ENCODE measurements around the gene ERC1. TPM values are rescaled to one million over a fixed set of nuclear protein-coding genes. Genes with fewer than 3 reads are reported as not detected.

Gene ERC1
- total and polyA plus RNA-seq, 2 of the 4 experiments (the other 2 are of a cell fraction), result 11.6 to 25.6 TPM

DNA sequence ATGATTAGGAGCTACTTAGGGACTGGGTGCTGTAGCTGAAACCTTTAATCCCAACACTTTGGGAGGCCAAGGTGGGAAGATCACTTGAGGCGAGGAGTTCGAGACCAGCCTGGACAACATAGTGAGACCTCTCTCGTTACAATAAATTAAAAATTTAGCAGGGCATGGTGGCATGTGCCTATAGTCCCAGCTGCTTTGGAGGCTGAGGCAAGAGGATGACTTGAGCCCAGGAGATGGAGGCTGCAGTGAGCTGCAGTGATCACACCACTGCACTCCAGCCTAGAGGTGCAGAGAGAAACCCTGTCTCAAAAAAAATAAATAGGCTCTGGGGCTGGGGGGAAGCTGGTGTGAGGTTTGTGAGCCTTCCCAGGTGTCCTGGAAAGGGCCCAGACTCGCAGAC, 506.1 kb downstream of the ERC1 start:
- WGBS, 2 experiments (ENCODE audit: extremely low coverage in 2 of 2, insufficient read length in 1 of 2), result no CpG with 5 or more reads among the region's 4 CpGs
- intact Hi-C loops (cut with micrococcal nuclease), result no loop called here
- no peaks in the 10 kb centered on the region for H3K9me3 ChIP-seq (ENCODE audit: control insufficient read depth, insufficient read depth, low read length)

More for the DNA sequence above, 506.1 kb downstream of the ERC1 start:
- H3K27ac ChIP-seq (ENCODE audit: insufficient read depth, low read length), result no peak overlapping the region
- H2BK15ac ChIP-seq (ENCODE audit: low read depth, low read length), result no peak overlapping the region
- H2AFZ ChIP-seq (replicated peaks; ENCODE audit: low read length, poor library complexity), result no peak overlapping the region
- POLR2A ChIA-PET (ENCODE audit: unreplicated experiment), result interaction anchor here (0.7 kb wide), 1 partner anchor 13 kb away, joined by 3 read pairs; no protein-coding TSS in a partner anchor
- ATAC-seq (ENCODE audit: low read depth) (no peak), DNase-seq (no peak)
- no peaks in the 10 kb centered on the region for H3K27me3 ChIP-seq (ENCODE audit: control insufficient read depth, insufficient read depth, low read length)
- H2BK120ac ChIP-seq (ENCODE audit: low read depth, low read length), result 0 out of 2 replicates have a peak overlapping the region, but pooled peaks have one; percentile 31
- no peak overlapping the region for H3K4me2 ChIP-seq (ENCODE audit: low read depth, low read length)
- peak overlapping the region; percentile 59; the same call in 1 of the 2 replicates for H3K4ac ChIP-seq (ENCODE audit: low read depth, low read length)
- H2AK9ac ChIP-seq (replicated peaks; ENCODE audit: low read depth, low read length, poor library complexity), result no peak overlapping the region
- dilution Hi-C loops (cut with HindIII; ENCODE audit: low sequenced_read_pairs, unreplicated experiment) (no loop called here), in situ Hi-C loops (cut with MboI; ENCODE audit: low sequenced_read_pairs) (no loop called here)
- no peak overlapping the region for H3K56ac ChIP-seq (ENCODE audit: extremely low read depth, insufficient read depth, low read length)
- 0 out of 2 replicates have a peak overlapping the region, but pooled peaks have one; percentile 24 for H3K14ac ChIP-seq (replicated peaks; ENCODE audit: low read depth, low read length)
- H2BK20ac ChIP-seq (ENCODE audit: low read depth, low read length), result 0 out of 2 replicates have a peak overlapping the region, but pooled peaks have one; percentile 20
- TF ChIP-seq FOS (IDR thresholded peaks at IDR 0.05; ENCODE audit: low read depth, low read length) (no peak), NFE2L2 (IDR thresholded peaks at IDR 0.05; ENCODE audit: low read depth, low read length) (no peak), RCOR1 (IDR thresholded peaks at IDR 0.05; ENCODE audit: insufficient replicate concordance, low read length) (no peak), USF2 (IDR thresholded peaks at IDR 0.05; ENCODE audit: low read depth, low read length) (no peak), CHD1 (IDR thresholded peaks at IDR 0.05; ENCODE audit: low read depth, low read length) (no peak), POLR2A (IDR thresholded peaks at IDR 0.05; ENCODE audit: low read depth, low read length) (no peak), CTCF (conservative IDR thresholded peaks at IDR 0.05; ENCODE audit: low read depth, low read length) (no peak)
- no TSS peak for BruUV-seq (replicated peaks)
- no peak overlapping the region for H4K5ac ChIP-seq (ENCODE audit: low read depth, low read length)
- H4K91ac ChIP-seq (ENCODE audit: insufficient read depth, low read depth, low read length), result no peak overlapping the region
- no peak overlapping the region for H3K18ac ChIP-seq (ENCODE audit: low read depth, low read length)
- no peak overlapping the region for H3K4me3 ChIP-seq (ENCODE audit: insufficient read depth, low read depth, low read length)
- H3K36me3 ChIP-seq (ENCODE audit: control insufficient read depth, insufficient read depth, low read length), result peaks cover 6% of the 10 kb centered on the region; the same call in 1 of the 2 replicates
- H3K9me1 ChIP-seq (ENCODE audit: insufficient read depth, low read length), result peaks cover 6% of the 10 kb centered on the region; the same call in 1 of the 2 replicates
- H2AK5ac ChIP-seq (ENCODE audit: low read depth, low read length), result peak overlapping the region; percentile 47; the same call in 1 of the 2 replicates
- H4K8ac ChIP-seq (ENCODE audit: low read depth in 2 of 2, low read length in 2 of 2), result peak overlapping the region in 1 of 2 experiments; percentile 11; a peak in 1 of 4 replicates
- no peak overlapping the region for H2BK5ac ChIP-seq (ENCODE audit: low read depth, low read length, poor library complexity, severe bottlenecking)
- CTCF ChIA-PET, result interaction anchor here (0.6 kb wide), 1 partner anchor 78 kb away, joined by 4 read pairs; no protein-coding TSS in a partner anchor
- no peaks in the 10 kb centered on the region for H4K20me1 ChIP-seq (ENCODE audit: insufficient read depth, low read length)
- no peaks in the 10 kb centered on the region for H3K79me1 ChIP-seq (ENCODE audit: low read depth in 1 of 2, low read length in 2 of 2)
- H3K9ac ChIP-seq (ENCODE audit: low read depth, low read length), result no peak overlapping the region
- no peak overlapping the region for H3K23ac ChIP-seq (ENCODE audit: low read depth, low read length)
- H3K4me1 ChIP-seq (ENCODE audit: control insufficient read depth, insufficient read depth, low read length), result peaks cover 13% of the 10 kb centered on the region
